Activated naive CD8-positive, alpha-beta T cell (primary cell): Measurements from ENCODE around the gene SNX25.

Experiments
- H3K27ac Mint-ChIP-seq: one replicate; pipeline ENCODE4 v1.8.0; 2021; ENCODE audit warnings: mixed read lengths
- H3K27me3 Mint-ChIP-seq: one replicate; pipeline ENCODE4 v1.8.0; 2021; ENCODE audit warnings: mixed read lengths
- H3K36me3 Mint-ChIP-seq: one replicate; pipeline ENCODE4 v1.8.0; 2021; ENCODE audit warnings: mixed read lengths
- H3K4me1 Mint-ChIP-seq: one replicate; pipeline ENCODE4 v1.8.0; 2021; ENCODE audit warnings: low read depth, mixed read lengths
- H3K4me3 Mint-ChIP-seq: one replicate; pipeline ENCODE4 v1.8.0; 2021; ENCODE audit warnings: mild to moderate bottlenecking, mixed read lengths
- H3K9me3 Mint-ChIP-seq: one replicate; pipeline ENCODE4 v1.8.0; 2021; ENCODE audit warnings: low read depth, mixed read lengths

Gene SNX25

GRCh38 chr4:185215261-185215660, 5.9 kb downstream of the SNX25 start:
- Mint-ChIP-seq H3K4me1 (peaks cover 35% of the 10 kb centered on the region), H3K9me3 (no peaks in the 10 kb centered on the region), H3K27me3 (no peaks in the 10 kb centered on the region), H3K27ac (no peak overlapping the region), H3K4me3 (no peak overlapping the region), H3K36me3 (no peaks in the 10 kb centered on the region)

DNA sequence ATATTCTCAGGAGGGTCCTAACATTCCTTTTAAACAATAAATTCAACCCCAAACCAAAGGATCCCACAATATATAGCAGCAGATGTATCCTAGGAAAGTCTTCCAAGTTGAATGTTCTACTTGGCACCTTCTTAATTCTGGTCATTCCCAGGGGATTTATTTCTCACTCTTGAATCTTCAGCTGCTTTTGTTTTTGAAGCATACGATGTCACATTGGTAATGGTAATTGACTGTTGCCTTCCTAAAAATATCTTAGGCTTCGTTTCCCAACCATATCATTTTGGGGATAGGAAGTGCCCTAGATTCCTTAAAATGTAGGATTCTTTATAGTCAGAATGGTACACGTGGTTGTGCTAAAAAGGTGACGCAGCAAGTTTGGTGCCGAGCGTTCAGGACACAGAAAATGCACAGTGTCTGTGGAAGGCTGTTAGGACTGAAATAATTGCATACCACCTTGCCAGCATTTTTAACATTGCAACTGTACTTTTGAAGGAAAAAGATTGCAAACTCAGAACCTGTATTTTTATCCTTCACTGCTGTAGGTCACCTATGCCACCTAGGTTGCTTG, 8.1 kb downstream of the SNX25 start:
- Mint-ChIP-seq H3K36me3 (peaks cover 6% of the 10 kb centered on the region), H3K27me3 (no peaks in the 10 kb centered on the region), H3K9me3 (peaks cover 4% of the 10 kb centered on the region), H3K4me1 (peaks cover 20% of the 10 kb centered on the region), H3K4me3 (no peak overlapping the region), H3K27ac (no peak overlapping the region)

GRCh38 chr4:185218312-185218711, 8.9 kb downstream of the SNX25 start:
- no peak overlapping the region for H3K4me3 Mint-ChIP-seq
- H3K9me3 Mint-ChIP-seq: peaks cover 4% of the 10 kb centered on the region
- peaks cover 6% of the 10 kb centered on the region for H3K36me3 Mint-ChIP-seq
- H3K27me3 Mint-ChIP-seq: no peaks in the 10 kb centered on the region
- no peak overlapping the region for H3K27ac Mint-ChIP-seq
- H3K4me1 Mint-ChIP-seq: peaks cover 17% of the 10 kb centered on the region

DNA sequence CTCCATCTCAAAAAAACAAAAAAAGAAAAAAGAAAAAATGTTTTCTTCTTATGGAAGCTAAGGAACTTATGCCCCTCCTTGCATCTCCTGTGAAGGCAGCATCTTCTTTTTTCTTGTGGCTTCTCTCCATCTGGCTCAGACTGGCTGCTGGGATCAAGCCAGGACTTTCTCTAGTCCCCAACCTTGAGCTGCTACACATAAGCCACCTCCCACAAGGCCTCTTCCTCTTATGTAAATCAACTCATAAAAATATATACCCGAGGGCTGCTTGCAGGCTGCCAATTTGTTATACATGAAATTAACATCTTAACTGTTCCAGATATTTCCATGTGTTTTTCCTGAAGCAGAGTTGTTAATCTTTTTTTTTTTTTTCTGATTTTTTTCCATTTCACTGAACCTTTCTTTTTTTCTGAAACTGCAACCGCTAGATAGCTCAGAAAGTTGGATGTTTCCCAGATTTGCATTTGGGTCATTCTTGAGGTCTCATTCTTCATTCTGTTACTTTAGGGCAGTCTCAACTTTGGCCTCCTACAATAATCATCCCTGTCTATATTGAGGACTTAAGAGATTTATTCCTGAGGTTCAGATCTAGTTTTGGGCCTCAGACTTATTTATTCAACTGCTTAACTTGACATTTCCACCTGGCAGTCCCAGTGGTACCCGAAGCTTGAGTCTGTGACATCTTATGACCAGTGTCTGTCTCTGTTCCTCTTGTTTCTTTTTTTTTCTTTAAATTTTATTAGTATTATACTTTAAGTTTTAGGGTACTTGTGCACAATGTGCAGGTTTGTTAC, 10.3 kb downstream of the SNX25 start:
- H3K4me3 Mint-ChIP-seq: no peak overlapping the region
- H3K27ac Mint-ChIP-seq: no peak overlapping the region
- H3K9me3 Mint-ChIP-seq: peaks cover 4% of the 10 kb centered on the region
- H3K4me1 Mint-ChIP-seq: peaks cover 15% of the 10 kb centered on the region
- peaks cover 8% of the 10 kb centered on the region for H3K36me3 Mint-ChIP-seq
- H3K27me3 Mint-ChIP-seq: no peaks in the 10 kb centered on the region

DNA sequence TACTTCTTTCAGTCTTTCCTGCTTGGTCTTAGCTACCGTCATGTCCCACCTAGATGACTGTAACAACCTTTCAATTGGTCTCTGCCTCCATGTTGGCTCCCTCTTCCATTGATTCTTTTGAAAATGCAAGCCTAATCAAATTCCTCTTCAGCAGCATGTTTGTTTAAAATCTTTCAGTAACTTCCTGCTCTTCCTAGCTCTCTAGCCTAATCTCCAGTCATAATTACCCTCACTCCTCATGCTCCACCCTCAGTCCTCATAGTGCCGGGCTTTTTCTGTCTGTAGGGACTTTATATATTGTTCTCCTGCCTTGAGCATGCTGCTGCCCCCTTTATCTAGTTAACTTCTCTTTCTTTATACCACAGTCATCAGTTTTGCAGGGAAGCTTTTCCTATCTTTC, 12.1 kb downstream of the SNX25 start:
- Mint-ChIP-seq H3K27ac (no peak overlapping the region), H3K4me1 (peaks cover 13% of the 10 kb centered on the region), H3K4me3 (no peak overlapping the region), H3K27me3 (no peaks in the 10 kb centered on the region), H3K9me3 (peaks cover 4% of the 10 kb centered on the region), H3K36me3 (peaks cover 9% of the 10 kb centered on the region)

DNA sequence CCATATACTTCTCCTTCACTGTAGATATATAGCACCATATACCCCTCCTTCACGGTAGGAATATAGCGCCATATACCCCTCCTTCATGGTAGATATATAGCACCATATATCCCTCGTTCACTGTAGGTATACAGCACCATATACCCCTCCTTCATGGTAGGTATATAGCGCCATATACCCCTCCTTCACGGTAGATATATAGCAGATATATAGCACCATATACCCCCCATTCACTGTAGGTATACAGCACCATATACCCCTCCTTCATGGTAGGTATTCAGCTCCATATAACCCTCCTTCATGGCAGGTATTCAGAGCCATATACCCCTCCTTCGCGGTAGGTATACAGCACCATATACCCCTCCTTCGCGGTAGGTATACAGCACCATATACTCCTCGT, 12.5 kb downstream of the SNX25 start:
- Mint-ChIP-seq H3K9me3 (peaks cover 4% of the 10 kb centered on the region), H3K27ac (no peak overlapping the region), H3K36me3 (peaks cover 9% of the 10 kb centered on the region), H3K4me3 (no peak overlapping the region), H3K27me3 (no peaks in the 10 kb centered on the region), H3K4me1 (peaks cover 9% of the 10 kb centered on the region)

DNA sequence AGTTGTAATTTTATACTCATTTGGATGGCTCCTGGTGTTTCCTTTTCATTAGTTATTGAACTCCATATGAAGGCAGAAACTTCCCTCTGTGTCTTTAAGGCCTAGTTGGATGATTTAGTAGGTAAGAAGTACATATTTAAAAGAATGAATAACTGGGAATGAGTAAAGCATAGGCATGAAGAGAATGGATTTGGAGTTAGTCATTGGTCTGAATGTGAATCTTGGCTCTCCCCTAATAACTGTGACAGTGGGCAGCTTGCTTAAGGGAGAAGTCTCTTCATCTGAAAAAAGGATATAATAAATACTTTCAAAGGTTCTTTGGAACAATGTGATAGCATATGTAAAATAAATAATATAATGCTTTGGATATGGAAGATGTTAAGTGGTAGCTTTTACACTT, 13.2 kb downstream of the SNX25 start:
- Mint-ChIP-seq H3K27ac (no peak overlapping the region), H3K4me1 (peaks cover 9% of the 10 kb centered on the region), H3K36me3 (peaks cover 9% of the 10 kb centered on the region), H3K4me3 (no peak overlapping the region), H3K9me3 (peaks cover 4% of the 10 kb centered on the region), H3K27me3 (no peaks in the 10 kb centered on the region)

GRCh38 chr4:185224597-185224996, 15.2 kb downstream of the SNX25 start:
- no peaks in the 10 kb centered on the region for H3K27me3 Mint-ChIP-seq
- no peak overlapping the region for H3K27ac Mint-ChIP-seq
- H3K9me3 Mint-ChIP-seq: peaks cover 4% of the 10 kb centered on the region
- H3K4me3 Mint-ChIP-seq: no peak overlapping the region
- peaks cover 5% of the 10 kb centered on the region for H3K4me1 Mint-ChIP-seq
- peaks cover 9% of the 10 kb centered on the region for H3K36me3 Mint-ChIP-seq

- Mint-ChIP-seq H3K27ac (no peak overlapping the region), H3K27me3 (no peaks in the 10 kb centered on the region), H3K4me3 (no peak overlapping the region), H3K9me3 (peaks cover 4% of the 10 kb centered on the region), H3K4me1 (peaks cover 1% of the 10 kb centered on the region), H3K36me3 (peaks cover 9% of the 10 kb centered on the region)
These were observed 16.5 kb downstream of the SNX25 start for GRCh38 chr4:185225940-185226339.

- H3K27ac Mint-ChIP-seq: no peak overlapping the region
- H3K4me1 Mint-ChIP-seq: peaks cover 3% of the 10 kb centered on the region
- H3K4me3 Mint-ChIP-seq: no peak overlapping the region
These were observed 17.7 kb downstream of the SNX25 start for GRCh38 chr4:185227131-185227551.

GRCh38 chr4:185227713-185228278, 18.4 kb downstream of the SNX25 start:
- H3K27ac Mint-ChIP-seq: no peak overlapping the region
- no peaks in the 10 kb centered on the region for H3K9me3 Mint-ChIP-seq
- H3K4me1 Mint-ChIP-seq: peaks cover 3% of the 10 kb centered on the region
- no peaks in the 10 kb centered on the region for H3K27me3 Mint-ChIP-seq
- no peak overlapping the region for H3K4me3 Mint-ChIP-seq
- H3K36me3 Mint-ChIP-seq: peaks cover 2% of the 10 kb centered on the region

More at GRCh38 chr4:185227131-185227551, 17.7 kb downstream of the SNX25 start:
- H3K9me3 Mint-ChIP-seq: no peaks in the 10 kb centered on the region
- peaks cover 2% of the 10 kb centered on the region for H3K36me3 Mint-ChIP-seq
- no peaks in the 10 kb centered on the region for H3K27me3 Mint-ChIP-seq

GRCh38 chr4:185229021-185229818, 19.8 kb downstream of the SNX25 start:
- Mint-ChIP-seq H3K27ac (no peak overlapping the region), H3K4me3 (no peak overlapping the region), H3K36me3 (peaks cover 2% of the 10 kb centered on the region), H3K4me1 (peaks cover 3% of the 10 kb centered on the region), H3K27me3 (no peaks in the 10 kb centered on the region), H3K9me3 (no peaks in the 10 kb centered on the region)

DNA sequence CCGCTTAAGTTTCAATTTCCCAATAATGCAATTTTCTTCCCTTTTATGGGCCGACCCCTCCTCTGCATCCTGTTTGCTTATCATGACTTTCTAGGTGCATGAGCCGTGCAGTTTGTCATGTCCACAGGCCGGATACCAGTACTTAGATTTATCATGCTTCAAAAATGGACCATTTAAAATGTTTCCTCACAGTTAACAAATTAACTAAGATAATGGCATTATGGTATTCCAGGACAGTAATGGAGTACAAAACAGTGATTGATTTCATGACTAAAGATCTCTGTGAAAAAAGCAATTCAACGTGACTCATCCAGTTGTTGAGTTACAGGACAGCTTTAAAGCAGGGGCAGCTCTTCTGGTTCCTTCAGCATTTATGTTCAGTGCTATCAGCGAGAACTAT, 23.0 kb downstream of the SNX25 start:
- Mint-ChIP-seq H3K27me3 (no peaks in the 10 kb centered on the region), H3K4me1 (peaks cover 4% of the 10 kb centered on the region), H3K9me3 (no peaks in the 10 kb centered on the region), H3K36me3 (peaks cover 4% of the 10 kb centered on the region), H3K27ac (no peak overlapping the region), H3K4me3 (no peak overlapping the region)

DNA sequence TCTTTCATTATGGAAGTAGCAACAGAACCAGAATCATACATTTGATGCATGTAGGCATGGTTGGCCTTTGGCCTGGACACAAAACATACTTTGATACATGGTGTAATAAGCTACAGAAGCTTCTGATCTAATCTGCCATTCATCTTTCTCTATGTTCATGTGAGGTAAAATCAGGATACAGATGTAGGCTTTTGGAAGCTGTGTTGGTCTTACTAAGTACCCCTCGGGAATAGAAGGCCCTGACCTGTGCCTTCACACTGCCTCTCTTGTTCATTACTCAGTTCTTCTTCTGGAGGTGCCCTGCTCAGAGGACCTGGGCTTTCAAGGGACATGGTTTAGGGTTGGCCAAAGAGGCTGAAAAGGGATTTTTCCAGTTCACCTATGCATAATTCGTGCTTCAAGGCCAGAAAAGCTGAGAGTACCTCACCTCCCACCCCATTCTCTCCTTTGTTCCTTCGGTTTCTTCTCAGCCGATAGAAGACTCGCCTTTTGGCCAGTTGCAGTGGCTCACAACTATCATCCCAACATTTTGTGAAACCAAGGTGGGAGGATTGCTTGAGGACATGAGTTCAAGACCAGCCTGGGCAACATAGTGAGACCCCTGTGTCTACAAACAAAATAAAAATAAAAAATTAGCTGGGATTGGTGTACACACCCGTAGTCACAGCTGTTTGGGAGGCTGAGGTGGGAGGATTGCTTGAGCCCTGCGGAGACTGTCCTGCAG, 25.9 kb downstream of the SNX25 start:
- peaks cover 11% of the 10 kb centered on the region for H3K36me3 Mint-ChIP-seq
- no peak overlapping the region for H3K4me3 Mint-ChIP-seq
- H3K27ac Mint-ChIP-seq: no peak overlapping the region
- no peaks in the 10 kb centered on the region for H3K27me3 Mint-ChIP-seq
- peaks cover 11% of the 10 kb centered on the region for H3K4me1 Mint-ChIP-seq
- no peaks in the 10 kb centered on the region for H3K9me3 Mint-ChIP-seq
